D721Med (cell line): ENCODE data around the gene SUB1.
A peak's percentile ranks its signal among the peaks of the same experiment; 100 is the strongest.

ENCODE experiments used
- DNase-seq: peaks from one replicate; pipeline ENCODE4 v3.0.0; 2011; ENCODE audit warnings: low spot score; ENCODE audit not compliant: insufficient read length
- FAIRE-seq: peaks from 2 replicates; lab custom pipeline; 2011; peaks lifted over from hg19 to GRCh38; lab: Jason Lieb, UNC
- TF ChIP-seq, protein P1 (sequence below): IDR thresholded peaks from 2 replicates; pipeline ENCODE4 v1.5.1; 2012; ENCODE audit warnings: mild to moderate bottlenecking, control low read depth; ENCODE audit not compliant: insufficient read depth; ENCODE audit errors: missing control alignments

The SUB1 gene

DNA sequence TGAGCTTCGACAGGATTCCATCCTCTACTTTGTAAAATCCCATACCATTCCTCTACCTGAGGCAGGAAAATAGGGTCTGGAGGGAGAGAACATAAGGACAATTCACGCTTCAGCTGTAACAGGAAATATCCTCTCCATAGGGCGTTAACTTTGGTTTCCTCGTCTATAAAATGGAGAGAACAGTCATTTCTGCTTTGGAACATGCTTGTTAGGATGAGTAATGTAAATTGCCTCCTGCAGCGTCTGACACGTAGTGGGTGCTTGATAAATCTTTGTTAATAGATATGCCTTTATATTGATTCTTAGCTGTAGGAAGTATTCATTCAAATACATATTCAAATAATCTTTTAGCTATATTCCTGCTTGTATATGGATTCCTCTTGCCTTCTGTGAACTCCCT lies 711 bp upstream of the SUB1 start:
- DNase-seq (no peak), FAIRE-seq (no peak)
- TF ChIP-seq, protein P1, sequence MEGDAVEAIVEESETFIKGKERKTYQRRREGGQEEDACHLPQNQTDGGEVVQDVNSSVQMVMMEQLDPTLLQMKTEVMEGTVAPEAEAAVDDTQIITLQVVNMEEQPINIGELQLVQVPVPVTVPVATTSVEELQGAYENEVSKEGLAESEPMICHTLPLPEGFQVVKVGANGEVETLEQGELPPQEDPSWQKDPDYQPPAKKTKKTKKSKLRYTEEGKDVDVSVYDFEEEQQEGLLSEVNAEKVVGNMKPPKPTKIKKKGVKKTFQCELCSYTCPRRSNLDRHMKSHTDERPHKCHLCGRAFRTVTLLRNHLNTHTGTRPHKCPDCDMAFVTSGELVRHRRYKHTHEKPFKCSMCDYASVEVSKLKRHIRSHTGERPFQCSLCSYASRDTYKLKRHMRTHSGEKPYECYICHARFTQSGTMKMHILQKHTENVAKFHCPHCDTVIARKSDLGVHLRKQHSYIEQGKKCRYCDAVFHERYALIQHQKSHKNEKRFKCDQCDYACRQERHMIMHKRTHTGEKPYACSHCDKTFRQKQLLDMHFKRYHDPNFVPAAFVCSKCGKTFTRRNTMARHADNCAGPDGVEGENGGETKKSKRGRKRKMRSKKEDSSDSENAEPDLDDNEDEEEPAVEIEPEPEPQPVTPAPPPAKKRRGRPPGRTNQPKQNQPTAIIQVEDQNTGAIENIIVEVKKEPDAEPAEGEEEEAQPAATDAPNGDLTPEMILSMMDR, result no peak

GRCh38 chr5:32585122-32585445 lies 273 bp upstream of the SUB1 start:
- FAIRE-seq (no peak), DNase-seq (no peak)
- TF ChIP-seq, protein P1, result no peak

- no peak for FAIRE-seq
- TF ChIP-seq, protein P1, result no peak
- DNase-seq, result no peak
Observed at GRCh38 chr5:32586276-32586599, 881 bp downstream of the SUB1 start.

- TF ChIP-seq, protein P1, result no peak
- DNase-seq (no peak), FAIRE-seq (no peak)
Observed at GRCh38 chr5:32587067-32587551, 1.8 kb downstream of the SUB1 start.

GRCh38 chr5:32589416-32589815 lies 4.1 kb downstream of the SUB1 start:
- DNase-seq (no peak), FAIRE-seq (no peak)
- TF ChIP-seq, protein P1, result no peak

DNA sequence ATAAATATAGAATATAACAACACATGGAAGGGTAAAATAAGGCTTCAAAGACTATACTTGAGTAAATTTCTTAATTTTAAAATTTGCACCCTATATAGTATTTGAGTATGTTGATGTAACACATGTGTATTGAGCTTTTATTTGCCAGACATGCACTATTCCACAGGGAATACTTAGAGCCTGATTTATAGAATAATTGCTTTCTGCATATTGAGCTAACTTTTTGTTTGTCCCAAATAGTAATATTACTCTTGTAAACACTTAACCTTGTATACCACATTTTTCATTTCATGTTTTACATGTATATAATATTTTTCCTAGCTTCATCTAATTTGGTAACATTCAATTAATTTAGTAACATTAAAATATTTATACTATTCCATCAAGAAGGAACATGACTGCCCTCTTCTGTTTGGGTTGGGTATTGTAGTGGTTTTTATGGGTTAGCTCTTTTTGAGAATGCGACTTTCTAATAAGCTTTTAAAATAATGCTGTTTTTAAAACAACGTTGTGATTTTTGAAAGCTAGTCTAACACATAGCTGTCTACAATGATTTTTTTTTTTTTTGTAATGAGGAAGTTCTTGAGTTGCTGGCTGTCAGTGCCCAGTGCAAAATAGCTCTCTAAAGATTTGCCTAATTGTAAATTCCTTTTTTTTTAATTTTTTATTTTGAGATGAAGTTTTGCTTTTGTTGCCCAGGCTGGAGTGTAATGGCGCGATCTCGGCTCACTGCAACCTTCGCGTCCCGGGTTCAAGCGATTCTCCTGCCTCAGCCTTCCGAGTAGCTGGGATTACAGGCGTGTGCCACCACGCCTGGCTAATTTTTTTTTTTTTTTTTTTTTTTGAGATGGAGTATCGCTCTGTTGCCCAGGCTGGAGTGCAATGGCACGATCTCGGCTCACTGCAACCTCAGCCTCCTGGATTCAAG lies 4.8 kb downstream of the SUB1 start:
- TF ChIP-seq, protein P1, result peak; percentile 75
- FAIRE-seq (no peak), DNase-seq (no peak)

- FAIRE-seq, result no peak
- TF ChIP-seq, protein P1, result no peak
- DNase-seq, result no peak
Observed at GRCh38 chr5:32595118-32595517, 9.8 kb downstream of the SUB1 start.
